Dermis blood vessel endothelial cell (primary cell): ENCODE measurements around the gene ASPG. TPM values are rescaled to one million over a fixed set of nuclear protein-coding genes. Genes with fewer than 3 reads are reported as not detected.

Experiments used
- DNase-seq: peaks from one replicate; pipeline ENCODE4 v3.0.0; 2010
- total RNA-seq: library from RNA; depleted of rRNA; stranded (reverse); fragments of >200 nt; gene quantifications from 2 replicates; pipeline ENCODE4 v1.2.3, GENCODE V29; 2014

The ASPG gene
- total RNA-seq, 1 donor from 2014 or later: not detected

GRCh38 chr14:104118006-104118844, 32.7 kb downstream of the ASPG start:
- no peak for DNase-seq

DNA sequence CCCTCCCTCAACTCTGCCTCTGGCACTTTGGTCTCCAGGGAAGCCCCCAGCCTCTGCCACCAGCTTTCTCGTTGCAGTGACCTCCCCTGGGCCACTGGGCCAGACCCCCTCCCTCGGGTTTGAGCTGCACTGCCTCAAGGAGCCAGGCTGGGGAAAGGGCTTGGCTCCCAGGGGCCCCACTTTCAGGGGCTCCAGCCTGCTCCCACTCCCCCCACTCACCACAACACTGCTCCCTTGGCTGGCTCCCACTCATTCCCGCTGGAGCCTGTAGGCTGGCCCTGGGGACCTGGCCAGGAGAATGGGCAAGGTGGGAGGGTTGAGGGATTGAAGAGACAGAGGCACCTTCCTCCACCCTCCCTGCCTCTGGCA, 33.6 kb downstream of the ASPG start:
- no peak for DNase-seq

- DNase-seq: no peak
Measured at GRCh38 chr14:104119488-104120251, 34.2 kb downstream of the ASPG start.

DNA sequence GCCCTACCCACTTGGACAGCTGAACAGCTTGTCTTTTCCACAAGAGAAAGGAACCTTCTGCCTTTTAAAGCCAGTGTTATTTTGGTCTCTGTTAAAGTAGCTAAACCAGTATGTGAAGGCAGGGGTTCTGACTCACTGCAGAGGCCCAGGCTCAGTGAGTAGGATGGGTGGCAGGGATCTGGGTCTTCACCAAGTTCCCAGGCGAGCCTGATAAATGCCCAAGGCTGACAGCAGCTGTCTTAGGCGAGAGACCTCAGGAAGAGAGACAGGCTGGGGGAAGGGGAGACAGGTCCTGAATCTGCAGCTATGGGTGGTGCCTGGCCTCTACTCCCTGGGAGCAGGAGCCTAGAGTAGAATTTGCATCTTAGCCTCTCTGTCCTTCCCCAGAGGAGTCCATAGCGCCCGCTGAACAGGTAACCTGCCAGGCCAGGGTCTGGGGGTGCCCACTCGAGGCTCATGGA, 34.8 kb downstream of the ASPG start:
- no peak for DNase-seq

- no peak for DNase-seq
Measured at GRCh38 chr14:104121142-104121541, 35.6 kb downstream of the ASPG start.

GRCh38 chr14:104123879-104124278, 38.4 kb downstream of the ASPG start:
- no peak for DNase-seq

- DNase-seq: no peak
Measured at GRCh38 chr14:104125011-104125410, 39.5 kb downstream of the ASPG start.

GRCh38 chr14:104126753-104127152, 41.3 kb downstream of the ASPG start:
- DNase-seq: no peak

- no peak for DNase-seq
Measured at GRCh38 chr14:104128981-104129380, 43.5 kb downstream of the ASPG start.

DNA sequence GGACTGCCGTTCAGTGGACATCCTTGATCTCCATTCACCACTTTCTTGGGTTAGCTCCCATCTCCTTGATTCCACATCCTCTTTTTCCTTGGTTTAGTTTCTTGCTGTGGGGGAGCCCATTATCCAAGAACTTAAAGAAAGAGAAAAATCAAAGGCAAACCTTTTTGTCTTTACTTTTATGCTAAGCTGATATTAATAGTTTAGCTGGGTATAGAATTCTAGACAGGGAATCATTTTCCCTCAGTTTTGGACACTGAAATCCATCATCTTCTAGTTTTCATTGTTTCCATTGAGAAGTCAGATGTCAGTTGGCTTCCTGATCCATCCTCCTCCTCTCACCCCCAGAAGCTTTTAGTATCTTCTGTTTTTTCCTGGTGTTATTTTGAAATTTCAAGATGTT, 44.1 kb downstream of the ASPG start:
- DNase-seq: no peak

DNA sequence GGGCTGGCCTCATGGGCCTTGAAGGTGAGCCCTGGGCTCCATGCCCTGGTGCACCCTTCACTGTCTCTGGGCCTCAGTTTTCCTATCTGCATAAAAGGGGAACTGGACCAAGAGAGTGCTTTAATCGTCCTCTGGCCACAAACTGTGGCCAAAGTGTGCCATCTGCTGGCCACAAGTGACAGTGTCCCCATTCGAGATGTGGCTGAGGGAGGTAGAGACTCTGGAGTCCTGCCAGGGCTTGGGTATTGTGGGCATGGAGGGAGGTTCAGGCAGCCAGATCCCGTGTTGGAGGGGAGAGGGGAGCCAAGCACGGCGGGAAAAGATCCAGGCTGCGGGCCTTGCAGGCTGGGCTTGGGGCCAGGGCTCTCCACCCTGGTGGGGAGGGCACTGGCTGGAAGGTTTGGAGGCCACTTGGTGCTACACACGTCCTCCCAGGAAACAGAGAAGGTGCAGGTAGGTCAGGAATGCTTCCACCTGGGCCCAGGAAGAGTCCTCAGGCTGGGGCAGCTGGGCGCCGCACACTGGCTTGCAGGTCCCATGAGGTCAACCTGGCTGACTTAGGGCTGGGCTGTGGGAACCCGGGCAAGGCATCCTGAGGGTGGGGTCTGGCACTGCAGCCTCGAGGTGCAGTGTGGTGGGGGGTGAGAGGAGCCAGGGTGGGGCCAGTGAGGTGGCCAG, 45.6 kb downstream of the ASPG start:
- peak; percentile 71 for DNase-seq

DNA sequence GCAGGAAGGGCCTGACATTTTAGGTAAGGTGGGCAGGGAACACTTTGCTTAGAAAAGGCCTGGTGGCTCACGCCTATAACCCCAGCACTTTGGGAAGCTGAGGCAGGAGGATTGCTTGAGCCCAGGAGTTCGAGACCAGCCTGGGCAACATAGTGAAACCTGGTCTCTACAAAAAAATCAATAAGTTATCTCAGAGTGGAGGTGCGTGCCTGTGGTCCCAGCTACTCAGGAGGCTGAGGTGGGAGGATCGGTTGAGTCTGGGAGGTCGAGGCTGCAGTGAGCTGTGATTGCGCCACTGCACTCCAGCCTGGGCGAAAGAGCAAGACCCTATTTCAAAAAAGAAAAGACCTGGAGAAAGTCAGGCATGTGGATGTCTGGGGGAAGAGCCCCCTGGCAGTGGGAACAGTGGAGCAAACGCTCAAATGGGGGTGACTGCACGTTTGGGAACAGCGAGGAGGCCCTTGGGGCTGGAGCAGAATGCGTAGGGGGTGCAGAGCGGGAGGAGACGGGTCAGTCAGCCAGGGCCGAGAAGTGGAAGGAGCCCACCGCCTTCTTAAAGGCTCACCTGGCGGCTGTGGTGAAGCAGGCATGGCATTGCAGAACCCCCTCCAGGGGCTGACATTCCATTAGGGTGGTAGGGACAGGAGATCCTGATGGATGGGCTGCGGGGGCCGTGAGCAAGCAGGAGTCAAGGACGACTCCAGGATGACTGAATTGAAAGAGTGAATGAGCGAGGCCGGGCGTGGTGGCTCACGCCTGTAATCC, 46.6 kb downstream of the ASPG start:
- no peak for DNase-seq

DNA sequence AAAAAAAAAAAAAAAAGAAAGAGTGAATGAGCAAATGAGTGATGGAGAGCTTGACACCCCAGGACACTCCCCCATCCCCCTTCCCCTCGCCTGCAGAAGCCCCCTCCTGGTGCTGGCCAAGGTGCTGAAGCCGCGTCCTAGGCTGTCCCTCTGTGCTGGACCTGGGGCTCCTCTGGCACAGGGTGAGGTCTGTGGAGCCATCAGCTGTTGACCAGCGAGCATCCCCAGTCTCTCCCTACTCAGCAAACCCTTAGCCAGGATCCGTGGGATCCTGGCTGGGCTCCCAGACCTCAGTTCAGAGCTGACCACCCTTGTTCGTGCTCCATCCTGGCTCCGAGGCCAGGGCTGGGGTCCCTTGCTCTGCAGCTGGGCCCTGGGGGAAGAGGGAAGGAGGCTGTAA, 47.5 kb downstream of the ASPG start:
- no peak for DNase-seq

- no peak for DNase-seq
Measured at GRCh38 chr14:104133496-104133895, 48.0 kb downstream of the ASPG start.

- DNase-seq: no peak
Measured at GRCh38 chr14:104134061-104134965, 48.8 kb downstream of the ASPG start.

- DNase-seq: peak; percentile 52
Measured at GRCh38 chr14:104135121-104135903, 49.8 kb downstream of the ASPG start.

GRCh38 chr14:104135904-104136471, 50.5 kb downstream of the ASPG start:
- DNase-seq: no peak

GRCh38 chr14:104136472-104137296, 51.2 kb downstream of the ASPG start:
- DNase-seq: no peak
